Breast epithelium (tissue), 4 donors: Measurements from ENCODE around the gene LENG8. TPM values are rescaled to one million over a fixed set of nuclear protein-coding genes. Genes with fewer than 3 reads are reported as not detected.

Experiments
- DNase-seq, 2 donors: peaks; one replicate each; pipeline ENCODE4 v3.0.0-alpha.2; 2019; ENCODE audit warnings: low spot score in 2 of 2
- H3K27ac ChIP-seq, 2 donors: fragments of 200-600 bp; sonication (generic) in 1 of 2; one replicate each; pipeline ENCODE4 v1.5.1; 2016 to 2019; ENCODE audit warnings: mild to moderate bottlenecking in 1 of 2
- H3K27me3 ChIP-seq, 2 donors: fragments of 200-600 bp; sonication (generic) in 1 of 2; one replicate each; pipeline versions ENCODE4 v1.5.1 to v1.6.0; 2017 to 2019; ENCODE audit warnings: control low read depth in 1 of 2, mild to moderate bottlenecking in 1 of 2
- H3K36me3 ChIP-seq: fragments of 200-600 bp; one replicate; pipeline ENCODE4 v1.5.1; 2019
- H3K4me1 ChIP-seq, 2 donors: fragments of 200-600 bp; sonication (generic); one replicate each; pipeline ENCODE4 v1.5.1; 2016 to 2019; ENCODE audit warnings: control low read depth in 1 of 2
- H3K4me3 ChIP-seq, 3 donors: fragments of 200-600 bp; sonication (generic); 1 replicate in 2 of 3; 2 replicates in 1 of 3; pipeline ENCODE4 v1.5.1; 2016 to 2019; ENCODE audit warnings: mild to moderate bottlenecking in 3 of 3, moderate library complexity in 2 of 3
- H3K9me3 ChIP-seq, 2 donors: fragments of 200-600 bp; sonication (generic) in 1 of 2; one replicate each; pipeline ENCODE4 v1.5.1; 2016 to 2019; ENCODE audit warnings: control low read depth in 1 of 2
- POLR2A ChIP-seq: fragments of 450-650 bp; IDR thresholded peaks from one replicate; pipeline ENCODE4 v1.6.1; 2016; ENCODE audit warnings: antibody characterized with exemption, mild to moderate bottlenecking, moderate library complexity
- POLR2AphosphoS5 ChIP-seq, 3 donors: sonication (generic); formaldehyde crosslinking; IDR thresholded peaks; one replicate each; pipeline ENCODE4 v1.6.1; 2017; ENCODE audit warnings: antibody characterized with exemption in 3 of 3
- intact Hi-C: fragments of 100-400 bp; cut with DNase I; formaldehyde crosslinking; loops from one replicate; pipeline ENCODE4 v1.15.1; 2023; ENCODE audit warnings: low total_unique reads
- total RNA-seq, 3 donors: library from RNA; depleted of rRNA; stranded (reverse); fragments of >200 nt; gene quantifications; one replicate each; pipeline ENCODE4 v1.1.0, GENCODE V29; 2016
- TF ChIP-seq, protein P1 (sequence below), 3 donors: fragments of 450-650 bp; IDR thresholded peaks; one replicate each; pipeline ENCODE4 v1.5.1; 2016 to 2017; ENCODE audit warnings: antibody characterized with exemption in 3 of 3, mild to moderate bottlenecking in 3 of 3, moderate library complexity in 3 of 3

LENG8 gene
- total RNA-seq, 3 donors from 2014 or later: 82.9 to 204 (median 148) TPM

DNA sequence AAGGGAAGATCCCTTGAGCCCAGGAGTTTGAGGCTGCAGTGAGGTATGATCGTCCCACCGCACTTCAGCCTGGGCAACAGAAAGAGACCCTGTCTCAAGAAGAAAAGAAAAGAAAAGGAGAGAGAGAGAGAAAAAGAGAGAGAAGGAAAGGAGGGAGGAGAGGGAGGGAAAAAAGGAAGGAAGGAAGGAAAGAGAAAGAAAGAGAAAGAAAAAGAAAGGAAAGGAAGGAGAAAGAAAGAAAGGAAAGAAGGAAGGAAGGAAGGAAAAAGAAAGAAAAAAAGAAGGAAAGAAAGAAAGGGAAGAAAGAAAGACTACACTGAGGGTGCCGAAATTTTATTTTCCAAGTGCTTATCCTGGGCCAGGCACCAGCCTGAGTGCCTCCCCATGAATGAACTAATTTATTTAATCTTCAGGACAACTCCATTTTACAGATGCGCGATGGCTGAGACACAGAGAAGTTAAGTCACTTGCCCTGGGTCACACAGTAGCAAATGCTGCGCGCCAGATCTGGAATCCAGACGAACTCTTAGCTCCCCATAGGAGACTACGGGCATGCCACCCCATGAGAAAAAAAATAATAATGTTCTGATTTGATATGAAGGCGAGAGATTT lies 21.4 kb downstream of the LENG8 start:
- DNase-seq: no peak
- H3K4me1 ChIP-seq: peaks cover 5 to 8% of the 10 kb centered on the region in 2 donors
- TF ChIP-seq, protein P1, sequence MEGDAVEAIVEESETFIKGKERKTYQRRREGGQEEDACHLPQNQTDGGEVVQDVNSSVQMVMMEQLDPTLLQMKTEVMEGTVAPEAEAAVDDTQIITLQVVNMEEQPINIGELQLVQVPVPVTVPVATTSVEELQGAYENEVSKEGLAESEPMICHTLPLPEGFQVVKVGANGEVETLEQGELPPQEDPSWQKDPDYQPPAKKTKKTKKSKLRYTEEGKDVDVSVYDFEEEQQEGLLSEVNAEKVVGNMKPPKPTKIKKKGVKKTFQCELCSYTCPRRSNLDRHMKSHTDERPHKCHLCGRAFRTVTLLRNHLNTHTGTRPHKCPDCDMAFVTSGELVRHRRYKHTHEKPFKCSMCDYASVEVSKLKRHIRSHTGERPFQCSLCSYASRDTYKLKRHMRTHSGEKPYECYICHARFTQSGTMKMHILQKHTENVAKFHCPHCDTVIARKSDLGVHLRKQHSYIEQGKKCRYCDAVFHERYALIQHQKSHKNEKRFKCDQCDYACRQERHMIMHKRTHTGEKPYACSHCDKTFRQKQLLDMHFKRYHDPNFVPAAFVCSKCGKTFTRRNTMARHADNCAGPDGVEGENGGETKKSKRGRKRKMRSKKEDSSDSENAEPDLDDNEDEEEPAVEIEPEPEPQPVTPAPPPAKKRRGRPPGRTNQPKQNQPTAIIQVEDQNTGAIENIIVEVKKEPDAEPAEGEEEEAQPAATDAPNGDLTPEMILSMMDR (IDR thresholded peaks at IDR 0.05): no peak
- TF ChIP-seq POLR2AphosphoS5 (IDR thresholded peaks at IDR 0.05) (no peak), POLR2A (no peak)
- H3K27me3 ChIP-seq: no peaks in the 10 kb centered on the region
- intact Hi-C loops: loop anchor here (10.0 kb wide), 1 partner anchor 586 kb away; the partner anchor contains the start of gene PRKCG
- peak overlapping the region in 2 of 3 donors; percentile 61 to 73 for H3K4me3 ChIP-seq
- no peaks in the 10 kb centered on the region for H3K9me3 ChIP-seq
- peak overlapping the region; percentile 86 to 92 for H3K27ac ChIP-seq
- no peaks in the 10 kb centered on the region for H3K36me3 ChIP-seq

DNA sequence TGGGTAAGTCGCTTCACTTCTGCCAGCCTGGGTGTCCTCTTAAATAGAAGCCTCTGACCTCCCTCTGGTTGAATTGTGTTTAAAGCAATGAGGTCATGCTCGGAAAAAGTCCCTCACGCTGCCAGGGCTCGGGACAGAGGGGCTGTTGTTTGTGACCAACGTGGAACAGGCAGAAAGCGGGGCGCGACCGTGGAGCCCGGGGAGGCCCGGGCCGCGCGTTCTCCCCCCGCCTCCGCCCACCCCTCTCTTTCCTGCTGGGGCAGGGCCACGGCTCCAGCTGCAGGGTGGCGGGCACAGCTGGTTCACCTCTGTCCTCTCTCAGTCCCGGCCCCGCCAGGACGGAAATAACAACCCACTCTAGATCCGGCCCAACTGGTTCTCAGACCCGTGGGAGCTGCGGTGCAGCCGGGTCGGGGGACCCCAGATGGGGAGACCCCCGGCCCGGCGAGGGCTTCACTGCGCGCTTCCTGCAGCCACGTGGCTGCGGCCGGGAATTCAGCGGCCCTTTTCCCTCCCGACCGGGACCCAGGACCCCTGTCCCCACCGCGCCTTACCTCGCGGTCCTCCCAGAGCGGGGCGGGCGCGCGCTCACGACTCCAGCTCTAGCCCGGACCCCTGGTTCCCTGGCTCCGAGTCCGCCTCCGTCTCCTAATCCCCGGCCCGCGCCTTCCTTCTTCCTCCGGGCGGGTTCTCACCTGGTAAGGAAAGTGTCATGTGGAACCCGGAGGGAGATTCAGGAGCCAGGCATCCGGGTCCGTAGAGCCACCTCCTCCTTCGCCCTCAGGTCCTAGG lies 22.2 kb downstream of the LENG8 start:
- intact Hi-C loops: loop anchor here (10.0 kb wide), 1 partner anchor 586 kb away; the partner anchor contains the start of gene PRKCG
- Histone ChIP-seq H3K36me3 (no peaks in the 10 kb centered on the region), H3K4me1 (peaks cover 5 to 8% of the 10 kb centered on the region in 2 donors), H3K9me3 (no peaks in the 10 kb centered on the region), H3K27me3 (no peaks in the 10 kb centered on the region), H3K27ac (peak overlapping the region; percentile 86 to 92), H3K4me3 (peak overlapping the region; percentile 44 to 73 (median 61))
- TF ChIP-seq POLR2A: no peak
- peak in 2 of 3 donors; percentile 5 to 21 for TF ChIP-seq POLR2AphosphoS5 (IDR thresholded peaks at IDR 0.05)
- DNase-seq: no peak

DNA sequence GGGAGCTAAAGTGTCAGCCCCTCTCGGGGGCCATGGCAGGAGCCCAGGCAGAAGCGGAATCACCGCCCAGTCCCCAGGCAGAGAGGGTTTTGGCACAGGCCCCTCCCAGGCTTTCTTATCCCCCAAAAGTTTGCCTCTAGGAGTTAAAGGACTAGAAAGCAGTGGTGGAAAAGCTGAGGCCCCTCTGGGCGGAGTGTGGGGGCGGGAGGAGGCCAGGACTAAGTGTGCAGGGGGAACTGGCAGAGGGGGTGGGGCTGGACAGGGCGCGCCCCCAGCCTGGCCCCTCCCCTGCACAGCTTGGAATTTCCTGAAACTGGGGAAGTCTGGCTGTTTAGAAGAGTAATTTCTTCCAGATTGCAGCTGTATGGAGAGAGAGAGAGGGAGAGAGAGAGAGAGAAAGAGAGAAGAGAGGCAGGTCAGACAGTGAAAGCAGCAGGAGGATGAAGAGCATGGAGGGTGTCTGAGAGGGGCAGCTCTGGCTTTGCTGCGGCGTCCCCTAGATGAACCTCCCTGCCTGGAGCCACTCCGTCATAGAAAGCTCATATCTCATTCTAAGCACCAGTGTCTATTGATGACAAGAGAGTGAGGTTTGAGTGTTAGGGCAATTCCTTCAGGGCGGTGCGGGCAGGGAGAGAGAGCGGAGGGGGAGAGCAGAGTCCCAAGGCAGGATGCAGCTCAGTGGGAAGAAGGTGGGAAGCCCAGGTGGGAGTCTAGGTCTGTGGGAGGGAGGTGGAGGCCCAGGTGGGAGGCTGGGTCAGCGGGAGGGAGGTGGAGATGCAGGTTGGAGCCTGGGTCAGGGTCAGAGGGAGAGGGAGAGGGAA lies 24.3 kb downstream of the LENG8 start, which contains the start of gene CDC42EP5:
CDC42EP5 (minus strand) TSS at position 226 of the 821 bp plus-strand sequence. CDS start 7,749 bp downstream, outside the sequence.
- TF ChIP-seq POLR2AphosphoS5 (IDR thresholded peaks at IDR 0.05) (no peak), POLR2A (peak; percentile 23)
- H3K27me3 ChIP-seq: no peaks in the 10 kb centered on the region
- H3K4me1 ChIP-seq: peaks cover 5 to 8% of the 10 kb centered on the region in 2 donors
- H3K36me3 ChIP-seq: no peaks in the 10 kb centered on the region
- H3K9me3 ChIP-seq: no peaks in the 10 kb centered on the region
- peak within 1 kb of the TSS; percentile 71 to 83 for H3K27ac ChIP-seq
- H3K4me3 ChIP-seq: peak within 1 kb of the TSS; percentile 45 to 65 (median 57)
- intact Hi-C loops: loop anchor here (10.0 kb wide), 1 partner anchor 588 kb away; the partner anchor contains the start of gene PRKCG
- DNase-seq: peak in 1 of 2 donors; percentile 72

DNA sequence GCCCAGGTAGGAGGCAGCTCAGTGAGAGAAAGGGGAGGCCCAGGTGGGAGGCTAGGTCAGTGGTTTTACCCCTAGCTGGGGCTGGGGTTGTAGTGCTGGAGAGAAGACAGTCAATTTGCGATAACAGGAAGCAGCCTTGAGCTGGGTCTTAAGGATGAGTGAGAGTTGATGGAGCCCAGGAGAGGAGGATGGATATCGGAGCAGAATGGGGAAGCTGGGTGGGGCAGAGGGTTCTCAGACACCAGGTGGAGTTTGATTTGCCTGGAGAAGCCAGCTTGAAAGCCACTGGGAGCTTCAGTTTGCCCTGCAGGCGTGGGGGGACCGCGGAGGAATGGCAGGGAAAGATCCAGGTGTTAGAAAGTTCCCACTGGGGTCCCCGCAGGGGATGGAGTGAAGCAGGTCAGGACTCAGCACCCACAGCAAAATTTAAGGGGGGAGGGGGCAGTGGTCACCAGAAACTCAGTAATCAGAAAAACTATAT lies 24.9 kb downstream of the LENG8 start:
- no peaks in the 10 kb centered on the region for H3K36me3 ChIP-seq
- no peaks in the 10 kb centered on the region for H3K27me3 ChIP-seq
- no peak for DNase-seq
- intact Hi-C loops: loop anchor here (10.0 kb wide), 1 partner anchor 589 kb away; the partner anchor contains the start of gene PRKCG
- H3K27ac ChIP-seq: peak overlapping the region; percentile 71 to 83
- no peaks in the 10 kb centered on the region for H3K9me3 ChIP-seq
- H3K4me1 ChIP-seq: peaks cover 5 to 8% of the 10 kb centered on the region in 2 donors
- H3K4me3 ChIP-seq: peak overlapping the region in 2 of 3 donors; percentile 57 to 65
- TF ChIP-seq POLR2AphosphoS5 (IDR thresholded peaks at IDR 0.05) (no peak), POLR2A (no peak)
- TF ChIP-seq, protein P1 (IDR thresholded peaks at IDR 0.05): no peak

DNA sequence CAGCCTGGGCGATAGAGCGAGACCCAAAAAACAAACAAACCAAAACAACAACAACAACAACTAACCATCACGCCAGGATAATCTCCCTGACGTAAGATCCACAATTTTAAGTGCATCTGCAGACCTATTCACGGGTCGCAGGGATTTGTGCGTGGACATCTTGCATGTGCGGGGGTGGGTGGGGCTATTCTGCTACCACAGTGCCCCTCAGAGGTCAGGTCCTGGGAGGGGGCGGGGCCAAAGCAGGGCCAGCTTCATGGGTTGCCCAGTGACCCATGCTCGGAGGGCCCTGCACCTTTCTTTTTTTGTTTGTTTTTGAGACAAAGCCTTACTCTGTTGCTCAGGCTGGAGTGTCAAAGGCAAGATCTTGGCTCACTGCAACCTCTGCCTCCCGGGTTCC lies 26.7 kb downstream of the LENG8 start:
- H3K4me1 ChIP-seq: peaks cover 3 to 5% of the 10 kb centered on the region in 2 donors
- H3K36me3 ChIP-seq: no peaks in the 10 kb centered on the region
- no peak overlapping the region for H3K4me3 ChIP-seq
- intact Hi-C loops: loop anchor here (10.0 kb wide), 1 partner anchor 591 kb away; the partner anchor contains the start of gene PRKCG
- no peak for DNase-seq
- no peak overlapping the region for H3K27ac ChIP-seq
- TF ChIP-seq POLR2A (no peak), POLR2AphosphoS5 (IDR thresholded peaks at IDR 0.05) (no peak)
- TF ChIP-seq, protein P1 (IDR thresholded peaks at IDR 0.05): no peak
- no peaks in the 10 kb centered on the region for H3K27me3 ChIP-seq
- no peaks in the 10 kb centered on the region for H3K9me3 ChIP-seq
